ENCODE measurements around the gene DLGAP1.

DNA sequence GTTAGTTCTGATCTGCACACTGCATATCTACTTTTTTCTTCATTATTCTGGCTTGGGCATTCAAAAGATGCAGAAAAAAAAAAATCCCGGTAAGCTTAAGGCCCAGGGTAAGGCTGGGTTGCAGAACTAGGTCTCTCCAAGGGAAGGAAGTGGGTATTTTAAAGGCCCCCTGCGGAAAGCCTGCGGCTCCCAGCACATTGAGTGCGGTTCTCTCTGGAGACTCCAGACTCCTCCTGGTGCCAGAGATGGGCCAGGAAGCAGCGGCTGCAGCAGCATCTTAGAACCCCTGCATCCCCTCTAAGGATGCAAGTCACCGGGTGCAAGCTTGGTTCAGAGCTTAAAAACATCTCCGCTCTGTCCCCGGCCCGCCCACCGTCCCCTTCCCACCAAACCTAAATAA lies 955.6 kb downstream of the DLGAP1 start:
- no peak for TF ChIP-seq EZH2 (IDR thresholded peaks at IDR 0.05; ENCODE audit: insufficient read depth, poor library complexity, severe bottlenecking)
- no peak for TF ChIP-seq EZH2phosphoT487 (IDR thresholded peaks at IDR 0.05; ENCODE audit: insufficient read depth, low read depth)
